Measurements from ENCODE around the gene MAN2C1. TPM values are rescaled to one million over a fixed set of nuclear protein-coding genes. Genes with fewer than 3 reads are reported as not detected.
"Not testable (repeated sequence)": the region's sequence is repeated elsewhere in the genome, so short reads cannot be mapped to it uniquely, and the experiment has no call there.

MAN2C1 gene
- polyA plus RNA-seq, 3 donors from 2014 or later, result 25.6 to 50.8 (median 30.1) TPM

DNA sequence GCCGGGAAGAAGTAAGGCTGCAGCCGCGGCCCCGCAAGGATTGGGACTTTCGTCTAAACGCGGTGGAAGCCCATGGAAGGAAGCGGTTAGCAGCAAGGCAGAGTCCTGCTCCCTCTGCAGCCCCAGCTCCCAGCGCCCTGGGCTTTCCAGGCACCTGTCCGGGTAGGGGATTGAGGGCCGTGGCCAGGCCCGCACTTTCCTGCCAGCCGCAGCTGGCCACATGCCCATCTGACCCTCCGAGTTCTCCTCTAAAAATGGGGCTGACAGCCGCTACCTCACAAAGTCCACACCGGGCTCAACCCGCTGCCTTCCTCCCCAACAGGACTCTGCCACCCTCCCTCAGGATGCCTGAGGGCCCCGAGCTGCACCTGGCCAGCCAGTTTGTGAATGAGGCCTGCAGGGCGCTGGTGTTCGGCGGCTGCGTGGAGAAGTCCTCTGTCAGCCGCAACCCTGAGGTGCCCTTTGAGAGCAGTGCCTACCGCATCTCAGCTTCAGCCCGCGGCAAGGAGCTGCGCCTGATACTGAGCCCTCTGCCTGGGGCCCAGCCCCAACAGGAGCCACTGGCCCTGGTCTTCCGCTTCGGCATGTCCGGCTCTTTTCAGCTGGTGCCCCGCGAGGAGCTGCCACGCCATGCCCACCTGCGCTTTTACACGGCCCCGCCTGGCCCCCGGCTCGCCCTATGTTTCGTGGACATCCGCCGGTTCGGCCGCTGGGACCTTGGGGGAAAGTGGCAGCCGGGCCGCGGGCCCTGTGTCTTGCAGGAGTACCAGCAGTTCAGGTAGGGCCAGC lies 19.7 kb downstream of the MAN2C1 start:
- Mint-ChIP-seq H3K9me3 (peaks cover 6 to 13% (median 8%) of the 10 kb centered on the region in 6 donors), H3K4me1 (peaks cover 38 to 51% of the 10 kb centered on the region in 2 donors), H3K36me3 (peaks cover 3 to 8% (median 7%) of the 10 kb centered on the region in 3 donors), H3K4me3 (peak overlapping the region; percentile 79 to 87 (median 86)), H3K27ac (peak overlapping the region; percentile 98 to 100 (median 100)), H3K27me3 (ENCODE audit: low read depth in 3 of 3) (peaks cover 26 to 35% (median 30%) of the 10 kb centered on the region in 3 donors)
- DNase-seq, result peak in 1 of 3 donors; percentile 20

DNA sequence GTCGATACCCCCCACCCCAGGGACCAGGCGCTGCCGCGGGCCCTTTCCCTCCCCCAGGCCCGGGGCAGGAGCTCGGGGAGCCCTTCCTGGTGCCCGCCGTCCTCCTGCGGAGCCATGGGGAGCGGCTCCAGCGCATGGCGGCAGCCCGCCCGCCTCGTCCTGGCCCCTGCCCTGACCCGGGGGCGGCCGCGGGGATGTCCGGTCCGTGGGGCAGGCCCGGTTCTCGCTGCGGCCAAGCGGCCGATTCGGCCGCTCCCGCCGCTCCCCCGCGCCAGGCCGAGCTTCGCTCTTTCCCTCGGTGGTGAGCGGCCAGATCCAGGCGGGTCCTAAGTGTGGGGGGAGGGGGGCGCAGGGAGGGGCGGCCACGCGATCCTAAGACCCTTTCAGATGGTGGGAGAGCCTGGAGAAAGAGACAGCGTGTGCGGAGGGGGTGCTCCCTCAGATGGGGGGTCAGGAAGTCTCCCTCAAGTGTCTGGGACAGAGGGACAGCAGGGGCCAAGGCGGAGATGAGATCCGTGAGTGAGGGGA lies 20.3 kb downstream of the MAN2C1 start:
- Mint-ChIP-seq H3K4me3 (peak overlapping the region; percentile 85 to 92 (median 89)), H3K36me3 (peaks cover 3 to 8% (median 7%) of the 10 kb centered on the region in 3 donors), H3K4me1 (peaks cover 38 to 51% of the 10 kb centered on the region in 2 donors), H3K27me3 (ENCODE audit: low read depth in 3 of 3) (peaks cover 26 to 35% (median 30%) of the 10 kb centered on the region in 3 donors), H3K9me3 (peaks cover 6 to 13% (median 8%) of the 10 kb centered on the region in 6 donors), H3K27ac (peak overlapping the region; percentile 94 to 100 (median 100))
- no peak for DNase-seq

DNA sequence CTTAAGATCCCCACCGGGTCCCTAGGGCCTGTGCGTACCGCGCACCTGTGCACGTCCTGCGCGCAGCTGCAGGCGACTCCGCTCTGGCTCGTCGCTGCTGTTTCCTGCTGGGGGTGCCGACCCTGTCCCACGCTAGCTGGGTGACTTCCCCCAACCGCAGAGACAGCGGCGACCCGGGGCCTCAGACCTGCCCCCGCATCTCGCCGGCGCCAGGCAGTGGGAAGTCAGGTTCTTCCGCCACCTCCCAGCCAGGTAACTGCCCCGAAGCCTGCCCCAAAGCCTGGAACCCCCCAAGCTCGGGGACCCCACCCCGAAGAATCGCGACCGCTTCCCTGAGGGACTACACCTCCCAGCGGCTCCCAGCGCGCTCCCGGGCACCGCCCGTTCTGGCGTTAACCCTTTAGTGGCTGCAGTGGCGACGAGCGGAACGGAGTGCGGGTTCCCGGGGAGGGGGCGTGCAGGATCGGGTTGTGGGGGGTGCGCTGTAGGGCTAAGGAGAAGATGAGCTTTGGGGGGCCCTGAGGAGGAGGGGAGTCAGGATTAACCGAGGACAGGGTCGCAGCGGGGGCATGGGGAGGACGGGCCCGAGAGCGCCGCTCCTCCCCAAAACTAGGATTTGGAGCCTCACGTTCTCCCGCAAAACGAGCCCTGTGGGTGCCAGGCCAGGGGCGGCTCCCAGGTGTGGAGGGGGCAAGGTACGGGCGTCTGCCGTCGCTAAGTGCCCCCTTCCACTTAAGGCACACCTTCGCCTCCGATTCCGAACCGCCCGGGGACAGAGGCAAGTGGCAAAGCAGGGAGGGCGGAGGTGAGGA lies 21.0 kb downstream of the MAN2C1 start:
- Mint-ChIP-seq H3K27me3 (ENCODE audit: low read depth in 3 of 3) (peaks cover 26 to 35% (median 30%) of the 10 kb centered on the region in 3 donors), H3K36me3 (peaks cover 3 to 8% (median 7%) of the 10 kb centered on the region in 3 donors), H3K4me1 (peaks cover 38 to 51% of the 10 kb centered on the region in 2 donors), H3K9me3 (peaks cover 6 to 13% (median 8%) of the 10 kb centered on the region in 6 donors), H3K4me3 (peak overlapping the region; percentile 85 to 92 (median 89)), H3K27ac (peak overlapping the region; percentile 87 to 95 (median 93))
- DNase-seq, result peak in 2 of 3 donors; percentile 63 to 69

DNA sequence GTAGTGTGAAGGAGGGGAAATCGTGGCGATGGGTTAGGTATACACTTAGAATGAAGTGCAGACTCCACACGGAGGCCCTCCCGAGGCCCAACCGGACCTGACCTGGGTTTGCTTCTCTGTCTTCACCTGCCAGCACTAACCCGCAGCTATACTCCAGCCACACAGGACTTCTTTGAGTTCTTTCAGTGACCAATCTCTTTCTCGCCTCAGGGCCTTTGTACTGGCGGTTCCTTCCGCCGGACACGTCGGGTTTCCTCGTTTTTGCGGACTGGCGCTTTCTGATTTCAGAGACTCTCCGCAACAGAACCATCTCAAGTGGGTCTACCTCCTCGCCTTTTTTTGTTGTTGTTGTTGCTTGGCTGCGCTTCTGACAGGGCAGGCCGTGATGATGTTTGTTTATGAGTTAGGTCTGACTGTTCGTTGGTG lies 21.6 kb downstream of the MAN2C1 start, which contains the start of gene NEIL1:
TSS of gene NEIL1 (plus strand) at position 244 of the 426 bp plus-strand sequence. CDS start 1,867 bp downstream, outside the sequence.
- H3K9me3 Mint-ChIP-seq, result peaks cover 6 to 13% (median 8%) of the 10 kb centered on the region in 6 donors
- peaks cover 26 to 35% (median 30%) of the 10 kb centered on the region in 3 donors for H3K27me3 Mint-ChIP-seq (ENCODE audit: low read depth in 3 of 3)
- DNase-seq, result peak in 1 of 3 donors; percentile 64
- H3K27ac Mint-ChIP-seq, result peak within 1 kb of the TSS; percentile 87 to 95 (median 93)
- H3K4me3 Mint-ChIP-seq, result peak within 1 kb of the TSS; percentile 85 to 92 (median 89)
- H3K4me1 Mint-ChIP-seq, result peaks cover 38 to 47% of the 10 kb centered on the region in 2 donors
- H3K36me3 Mint-ChIP-seq, result peaks cover 3 to 8% (median 7%) of the 10 kb centered on the region in 3 donors

DNA sequence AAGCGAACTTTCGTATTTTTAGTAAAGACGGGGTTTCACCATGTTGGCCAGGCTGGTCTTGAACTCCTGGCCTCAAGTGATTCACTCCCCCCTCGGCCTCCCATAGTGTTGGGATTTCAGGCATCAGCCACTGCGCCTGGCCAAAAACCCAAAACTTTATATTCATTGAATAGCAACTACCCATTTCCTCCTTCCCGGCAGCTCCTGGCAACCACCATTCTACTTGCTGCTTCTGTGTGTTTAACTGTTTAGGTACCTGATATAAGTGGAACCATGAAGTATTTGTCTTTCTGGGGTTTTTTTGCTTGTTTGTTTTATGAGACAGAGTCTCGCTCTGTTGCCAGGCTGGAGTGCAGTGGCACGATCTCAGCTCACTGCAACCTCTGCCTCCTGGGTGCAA lies 24.5 kb downstream of the MAN2C1 start:
- Mint-ChIP-seq H3K27me3 (ENCODE audit: low read depth in 3 of 3) (peaks cover 15 to 18% (median 15%) of the 10 kb centered on the region in 3 donors), H3K36me3 (peaks cover 5 to 12% (median 9%) of the 10 kb centered on the region in 3 donors), H3K4me1 (peaks cover 18 to 24% of the 10 kb centered on the region in 2 donors)
- H3K9me3 Mint-ChIP-seq, H3K4me3 Mint-ChIP-seq, DNase-seq, H3K27ac Mint-ChIP-seq: not testable (repeated sequence)

DNA sequence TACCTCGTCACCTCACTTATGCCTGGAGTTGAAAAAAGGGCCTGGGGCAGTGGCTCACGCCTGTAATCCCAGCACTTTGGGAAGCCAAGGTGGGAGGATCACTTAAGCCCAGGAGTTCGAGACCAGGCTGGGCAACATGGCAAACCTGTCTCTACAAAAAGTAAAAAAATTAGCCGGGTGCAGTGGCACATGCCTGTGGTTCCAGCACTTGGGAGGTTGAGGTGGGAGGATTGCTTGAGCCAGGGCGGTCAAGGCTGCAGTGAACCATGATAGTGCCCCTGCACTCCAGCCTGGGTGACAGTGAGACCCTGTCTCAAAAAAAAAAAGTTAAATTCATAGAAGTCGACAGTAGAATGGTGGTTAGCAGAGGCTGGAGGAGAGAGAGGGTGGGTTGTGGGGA lies 26.2 kb downstream of the MAN2C1 start:
- Mint-ChIP-seq H3K4me3 (no peak overlapping the region), H3K36me3 (peaks cover 5 to 12% (median 9%) of the 10 kb centered on the region in 3 donors), H3K27me3 (ENCODE audit: low read depth in 3 of 3) (peaks cover 6 to 10% (median 8%) of the 10 kb centered on the region in 3 donors), H3K4me1 (peaks cover 17 to 18% of the 10 kb centered on the region in 2 donors), H3K27ac (no peak overlapping the region), H3K9me3 (no peaks in the 10 kb centered on the region)
- no peak for DNase-seq

DNA sequence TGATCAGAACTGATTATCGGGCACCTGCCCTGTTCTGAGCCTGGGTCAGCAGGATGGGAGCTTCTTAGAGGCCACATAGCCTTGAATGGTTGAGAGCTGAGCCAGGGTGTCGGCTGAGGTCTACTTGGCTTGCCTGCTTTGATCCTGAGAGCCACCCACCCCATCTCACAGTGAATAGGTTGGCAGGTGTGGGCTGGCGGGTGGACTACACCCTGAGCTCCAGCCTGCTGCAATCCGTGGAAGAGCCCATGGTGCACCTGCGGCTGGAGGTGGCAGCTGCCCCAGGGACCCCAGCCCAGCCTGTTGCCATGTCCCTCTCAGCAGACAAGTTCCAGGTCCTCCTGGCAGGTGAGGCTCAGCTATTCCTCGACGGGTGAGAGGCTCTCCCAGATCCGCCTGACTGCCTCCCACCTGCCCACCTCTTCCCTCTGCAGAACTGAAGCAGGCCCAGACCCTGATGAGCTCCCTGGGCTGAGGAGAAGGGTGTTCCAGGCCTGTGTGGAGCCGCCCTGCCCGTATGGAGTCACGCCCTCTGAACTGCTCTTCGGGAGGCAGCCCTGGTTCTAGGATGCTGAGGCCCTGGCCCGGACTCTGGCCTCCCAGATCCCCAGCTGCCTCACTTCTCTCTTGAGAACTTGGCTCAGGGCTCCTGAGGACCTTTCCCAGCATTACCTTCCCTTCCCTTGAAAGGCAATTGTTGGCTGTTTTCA lies 28.7 kb downstream of the MAN2C1 start:
- H3K27ac Mint-ChIP-seq, result peak overlapping the region in 5 of 6 donors; percentile 9 to 64 (median 44)
- peaks cover 29 to 35% of the 10 kb centered on the region in 2 donors for H3K4me1 Mint-ChIP-seq
- DNase-seq, result no peak
- no peaks in the 10 kb centered on the region for H3K9me3 Mint-ChIP-seq
- H3K36me3 Mint-ChIP-seq, result peaks cover 5 to 12% (median 9%) of the 10 kb centered on the region in 3 donors
- no peak overlapping the region for H3K4me3 Mint-ChIP-seq
- H3K27me3 Mint-ChIP-seq (ENCODE audit: low read depth in 3 of 3), result peaks cover 8 to 11% (median 9%) of the 10 kb centered on the region in 3 donors

DNA sequence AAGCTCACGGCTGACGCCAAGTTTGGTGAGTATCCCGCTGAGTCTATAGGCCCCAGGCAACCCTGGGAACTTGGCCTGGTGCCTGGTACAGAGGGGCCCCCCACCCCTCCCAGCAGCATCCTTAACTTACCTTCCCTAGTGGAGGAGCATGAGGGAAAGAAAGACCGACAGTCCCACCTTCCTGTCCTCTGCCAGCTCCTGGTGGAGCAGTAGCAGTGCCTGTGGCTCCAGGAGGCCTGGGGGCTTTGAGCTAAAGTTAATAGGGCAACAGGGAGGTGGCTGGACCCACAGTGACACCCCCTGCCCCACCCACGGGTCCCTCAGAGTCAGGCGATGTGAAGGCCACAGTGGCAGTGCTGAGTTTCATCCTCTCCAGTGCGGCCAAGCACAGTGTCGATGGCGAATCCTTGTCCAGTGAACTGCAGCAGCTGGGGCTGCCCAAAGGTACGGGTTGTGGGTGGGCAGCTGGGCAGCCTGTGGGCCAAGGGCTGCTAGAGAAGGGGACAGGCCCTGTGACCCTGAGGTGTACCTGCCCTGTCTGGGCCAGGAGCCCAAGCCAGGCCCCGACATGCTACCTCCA lies 29.7 kb downstream of the MAN2C1 start:
- no peaks in the 10 kb centered on the region for H3K9me3 Mint-ChIP-seq
- H3K4me1 Mint-ChIP-seq, result peaks cover 37 to 44% of the 10 kb centered on the region in 2 donors
- H3K36me3 Mint-ChIP-seq, result peaks cover 5 to 12% (median 9%) of the 10 kb centered on the region in 3 donors
- peaks cover 10 to 17% (median 12%) of the 10 kb centered on the region in 3 donors for H3K27me3 Mint-ChIP-seq (ENCODE audit: low read depth in 3 of 3)
- no peak overlapping the region for H3K4me3 Mint-ChIP-seq
- H3K27ac Mint-ChIP-seq, result no peak overlapping the region
- no peak for DNase-seq

DNA sequence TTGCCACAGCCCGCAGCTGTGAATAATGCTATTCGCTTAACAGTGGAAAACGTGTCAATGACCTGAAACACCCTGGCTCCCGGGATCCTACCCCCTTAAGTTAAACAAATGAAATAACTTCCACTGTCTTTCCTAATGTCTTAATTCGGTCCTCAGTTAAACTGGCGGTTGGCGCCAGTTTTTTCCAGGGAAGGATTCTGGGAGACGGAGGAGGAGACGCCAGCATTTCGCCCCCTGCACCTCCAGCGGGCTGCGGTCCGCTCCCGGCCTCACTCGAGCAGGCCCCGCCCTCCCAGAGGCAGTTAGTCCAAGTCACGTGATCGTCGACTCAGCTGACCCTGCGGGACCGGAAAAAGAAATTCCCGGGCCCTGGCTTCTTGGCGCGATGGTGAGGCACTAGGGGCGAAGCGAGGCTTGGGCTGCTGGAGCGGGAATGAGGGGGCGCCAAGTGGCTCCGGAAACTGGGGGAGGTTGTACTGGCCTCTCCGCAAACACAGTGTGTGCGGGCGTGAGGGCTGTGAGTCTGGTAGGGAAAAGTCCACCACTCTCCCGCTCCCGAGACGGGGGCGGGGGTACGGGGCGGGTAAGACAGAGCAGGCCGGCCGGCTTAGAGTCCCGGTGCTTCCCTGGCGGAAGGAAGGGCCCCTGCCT lies 32.6 kb downstream of the MAN2C1 start, which contains the start of gene COMMD4:
TSS of gene COMMD4 (plus strand) at position 359 of the 651 bp plus-strand sequence. CDS start at position 386, 27 bp downstream.
- peaks cover 12 to 24% (median 16%) of the 10 kb centered on the region in 3 donors for H3K27me3 Mint-ChIP-seq (ENCODE audit: low read depth in 3 of 3)
- H3K36me3 Mint-ChIP-seq, result peaks cover 5 to 7% (median 5%) of the 10 kb centered on the region in 3 donors
- peak within 1 kb of the TSS; percentile 68 to 95 (median 91) for H3K27ac Mint-ChIP-seq
- peak; percentile 73 to 77 (median 73) for DNase-seq
- H3K4me1 Mint-ChIP-seq, result peaks cover 44 to 50% of the 10 kb centered on the region in 2 donors
- H3K9me3 Mint-ChIP-seq, result no peaks in the 10 kb centered on the region
- H3K4me3 Mint-ChIP-seq, result peak within 1 kb of the TSS; percentile 93 to 95 (median 94)

DNA sequence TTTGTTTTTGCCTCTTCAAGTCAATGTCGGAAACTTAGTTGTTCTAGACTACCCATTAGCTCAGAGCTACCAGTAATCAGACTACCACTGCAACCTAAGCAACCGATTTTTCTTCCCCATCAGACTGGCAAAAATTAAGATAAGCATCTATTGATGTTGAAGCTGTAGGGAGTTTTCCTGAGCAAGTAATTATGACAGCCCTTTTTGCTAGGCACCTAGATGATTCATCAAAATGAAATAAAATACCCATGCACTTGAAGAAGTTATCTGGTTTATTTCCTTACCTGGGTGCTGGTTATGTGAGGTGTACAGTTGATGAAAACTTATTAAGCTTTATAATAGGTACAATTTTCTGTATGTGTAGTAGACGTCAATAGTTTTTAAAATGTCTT lies 33.1 kb downstream of the MAN2C1 start:
- H3K9me3 Mint-ChIP-seq, result no peaks in the 10 kb centered on the region
- DNase-seq, result no peak
- peaks cover 44 to 50% of the 10 kb centered on the region in 2 donors for H3K4me1 Mint-ChIP-seq

DNA sequence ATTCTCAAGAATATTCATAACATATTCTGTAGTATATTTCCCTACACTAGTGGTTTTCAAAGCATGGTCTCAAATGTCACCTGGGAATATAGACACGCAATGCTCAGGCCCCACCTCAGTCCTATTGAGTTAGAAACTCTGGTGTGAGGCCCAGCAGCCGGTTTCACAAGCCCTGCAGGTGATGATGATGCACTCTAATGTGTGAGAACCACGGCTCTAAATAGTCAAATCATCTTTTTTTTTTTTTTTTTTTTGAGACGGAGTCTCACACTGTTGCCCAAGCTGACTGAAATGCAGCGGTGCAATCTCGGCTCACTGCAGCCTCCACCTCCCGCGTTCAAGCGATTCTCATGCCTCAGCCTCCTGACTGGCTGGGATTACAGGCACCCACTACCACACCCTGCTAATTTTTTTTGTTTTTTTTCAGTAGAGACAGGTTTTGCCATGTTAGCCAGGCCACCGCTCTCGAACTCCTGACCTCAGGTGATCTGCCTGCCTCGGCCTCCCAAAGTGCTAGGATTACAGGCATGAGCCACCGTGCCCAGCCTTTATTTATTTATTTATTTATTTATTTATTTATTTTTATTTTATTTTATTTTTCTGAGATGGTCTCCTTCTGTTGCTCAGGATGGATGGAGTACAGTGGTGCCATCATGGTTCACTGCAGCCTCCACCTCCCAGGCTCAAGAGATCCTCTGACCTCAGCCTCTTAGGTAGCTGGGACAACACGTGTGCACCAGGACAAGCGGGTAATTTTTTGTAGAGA lies 34.6 kb downstream of the MAN2C1 start:
- H3K9me3 Mint-ChIP-seq, H3K36me3 Mint-ChIP-seq: not testable (repeated sequence)
- Mint-ChIP-seq H3K4me1 (peaks cover 42 to 50% of the 10 kb centered on the region in 2 donors), H3K4me3 (peak overlapping the region in 4 of 5 donors; percentile 32 to 76 (median 52)), H3K27me3 (ENCODE audit: low read depth in 3 of 3) (peaks cover 12 to 27% (median 12%) of the 10 kb centered on the region in 3 donors), H3K27ac (peak overlapping the region; percentile 51 to 86 (median 82))
- peak; percentile 74 to 77 (median 75) for DNase-seq

More for the DNA sequence above, 33.1 kb downstream of the MAN2C1 start:
- peak overlapping the region; percentile 93 to 95 (median 94) for H3K4me3 Mint-ChIP-seq
- H3K27ac Mint-ChIP-seq, result peak overlapping the region; percentile 68 to 95 (median 91)
- peaks cover 4 to 5% (median 5%) of the 10 kb centered on the region in 3 donors for H3K36me3 Mint-ChIP-seq
- peaks cover 12 to 27% (median 14%) of the 10 kb centered on the region in 3 donors for H3K27me3 Mint-ChIP-seq (ENCODE audit: low read depth in 3 of 3)
